GM06990 (cell line): ENCODE results near the gene PYGB.

Experiments used
- DNase-seq: peaks from one replicate; pipeline ENCODE4 v3.0.0-alpha.2; 2011; ENCODE audit not compliant: insufficient read length; ENCODE audit errors: extremely low read depth
- H3K27me3 ChIP-seq: replicated peaks from 2 replicates; pipeline ENCODE4 v1.6.0; 2011; ENCODE audit warnings: low read length; ENCODE audit not compliant: control insufficient read depth, insufficient read depth
- H3K36me3 ChIP-seq: 2 replicates; pipeline ENCODE4 v1.5.1; 2011; ENCODE audit warnings: low read length; ENCODE audit not compliant: control insufficient read depth, insufficient read depth
- H3K4me3 ChIP-seq: replicated peaks from 2 replicates; pipeline ENCODE4 v1.5.1; 2011; ENCODE audit warnings: low read depth, mild to moderate bottlenecking, control low read depth, low read length
- TF ChIP-seq, protein P1 (sequence below): IDR thresholded peaks from 2 replicates; pipeline ENCODE4 v1.5.1; 2011; ENCODE audit warnings: low read length, control low read depth, mild to moderate bottlenecking, inconsistent platforms; ENCODE audit not compliant: insufficient read depth, poor library complexity, severe bottlenecking

PYGB gene

DNA sequence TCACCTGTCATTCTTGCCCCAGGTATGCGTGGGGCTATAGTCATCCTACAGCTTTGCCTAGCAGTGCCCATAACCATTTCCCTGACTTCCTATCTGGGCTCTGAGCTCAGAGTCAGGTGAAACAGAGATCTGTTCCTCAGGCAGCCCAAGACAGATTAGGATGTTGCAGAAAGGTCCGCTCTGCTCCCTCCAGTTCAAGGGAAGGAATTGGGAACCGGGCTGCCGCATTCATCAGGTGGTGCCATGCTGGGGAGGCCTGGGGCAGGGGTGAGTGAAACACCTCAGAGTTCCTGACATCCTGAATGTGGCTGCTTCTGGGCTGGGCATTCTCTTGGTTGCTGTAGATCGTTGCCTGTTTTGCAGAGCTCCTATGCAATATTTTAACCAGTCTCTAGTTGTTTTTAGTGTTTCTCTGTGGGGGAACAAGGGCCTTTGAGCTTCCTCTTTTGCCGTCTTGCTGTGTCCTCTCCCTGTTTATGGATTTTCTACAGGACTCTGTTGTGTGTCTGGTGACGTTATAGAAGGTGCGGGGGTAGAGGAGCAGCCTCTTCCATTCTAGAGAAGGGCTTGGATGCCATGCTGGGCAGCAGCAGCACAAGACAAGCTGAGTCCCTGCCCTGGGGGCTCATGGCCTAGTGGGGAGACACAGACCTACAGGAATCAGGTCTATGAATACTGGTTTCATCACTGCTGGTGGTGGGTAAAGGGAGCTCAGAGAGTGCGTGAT, 43.2 kb upstream of the PYGB start:
- Histone ChIP-seq H3K27me3 (no peaks in the 10 kb centered on the region), H3K36me3 (no peaks in the 10 kb centered on the region), H3K4me3 (no peak overlapping the region)
- no peak for DNase-seq
- TF ChIP-seq, protein P1, sequence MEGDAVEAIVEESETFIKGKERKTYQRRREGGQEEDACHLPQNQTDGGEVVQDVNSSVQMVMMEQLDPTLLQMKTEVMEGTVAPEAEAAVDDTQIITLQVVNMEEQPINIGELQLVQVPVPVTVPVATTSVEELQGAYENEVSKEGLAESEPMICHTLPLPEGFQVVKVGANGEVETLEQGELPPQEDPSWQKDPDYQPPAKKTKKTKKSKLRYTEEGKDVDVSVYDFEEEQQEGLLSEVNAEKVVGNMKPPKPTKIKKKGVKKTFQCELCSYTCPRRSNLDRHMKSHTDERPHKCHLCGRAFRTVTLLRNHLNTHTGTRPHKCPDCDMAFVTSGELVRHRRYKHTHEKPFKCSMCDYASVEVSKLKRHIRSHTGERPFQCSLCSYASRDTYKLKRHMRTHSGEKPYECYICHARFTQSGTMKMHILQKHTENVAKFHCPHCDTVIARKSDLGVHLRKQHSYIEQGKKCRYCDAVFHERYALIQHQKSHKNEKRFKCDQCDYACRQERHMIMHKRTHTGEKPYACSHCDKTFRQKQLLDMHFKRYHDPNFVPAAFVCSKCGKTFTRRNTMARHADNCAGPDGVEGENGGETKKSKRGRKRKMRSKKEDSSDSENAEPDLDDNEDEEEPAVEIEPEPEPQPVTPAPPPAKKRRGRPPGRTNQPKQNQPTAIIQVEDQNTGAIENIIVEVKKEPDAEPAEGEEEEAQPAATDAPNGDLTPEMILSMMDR, result no peak

DNA sequence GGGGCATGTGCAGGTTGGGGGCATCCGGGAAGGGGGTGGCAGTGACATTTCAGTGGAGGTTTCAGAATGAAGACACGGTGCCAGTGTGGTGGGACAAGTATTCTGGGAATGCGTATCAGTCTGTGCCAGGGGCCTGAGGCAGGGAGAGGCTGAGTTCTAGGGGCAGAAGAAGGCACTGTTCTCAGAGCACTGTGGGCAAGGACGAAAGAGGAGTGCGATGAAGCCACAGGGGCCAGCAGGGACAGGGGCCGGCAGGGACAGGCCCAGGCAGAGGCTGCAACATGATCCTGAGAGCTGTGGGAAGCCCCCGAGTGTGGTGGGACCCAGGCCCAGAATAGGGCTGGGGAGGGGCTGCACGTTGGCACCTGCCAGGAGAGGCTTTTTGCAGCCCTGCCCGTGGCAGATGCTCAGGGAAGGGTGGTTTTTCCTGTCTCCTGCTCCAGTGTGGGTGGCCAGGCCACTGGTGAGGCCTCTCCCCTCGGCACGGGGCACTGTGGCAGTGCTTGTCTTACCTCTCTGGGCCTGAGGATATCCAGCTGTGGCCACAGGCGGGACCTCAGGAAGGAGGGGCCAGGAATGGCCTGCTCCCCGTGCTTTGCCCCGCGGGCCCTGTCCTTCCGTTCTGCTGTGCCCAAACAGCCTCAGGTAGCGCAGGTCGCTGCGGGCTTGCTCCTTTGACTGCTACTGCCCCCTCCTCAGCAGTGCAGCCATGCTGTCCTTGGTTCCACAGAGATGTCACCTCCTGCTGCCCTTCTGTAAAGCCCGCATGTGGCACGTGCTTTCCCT, 42.4 kb upstream of the PYGB start:
- Histone ChIP-seq H3K36me3 (no peaks in the 10 kb centered on the region), H3K4me3 (no peak overlapping the region), H3K27me3 (no peaks in the 10 kb centered on the region)
- no peak for DNase-seq
- TF ChIP-seq, protein P1, result no peak

DNA sequence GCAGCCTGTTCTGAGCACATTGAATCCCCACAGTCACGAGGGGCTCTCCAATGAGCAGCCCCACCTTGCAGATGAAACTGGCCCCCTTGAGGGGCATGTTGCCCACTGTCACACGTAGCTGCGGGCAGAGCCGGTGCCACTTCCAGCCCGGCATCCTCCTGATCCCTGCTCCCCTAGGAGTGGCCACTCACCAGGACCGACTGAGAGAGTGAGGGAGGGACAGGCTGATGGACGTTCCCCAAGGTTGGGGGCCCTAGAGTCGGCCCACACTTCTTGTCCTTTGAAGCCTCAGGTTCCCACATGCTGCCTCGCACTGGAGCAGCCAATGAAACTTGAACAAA, 41.9 kb upstream of the PYGB start:
- no peak for DNase-seq
- Histone ChIP-seq H3K36me3 (no peaks in the 10 kb centered on the region), H3K27me3 (no peaks in the 10 kb centered on the region), H3K4me3 (no peak overlapping the region)
- TF ChIP-seq, protein P1, result no peak

DNA sequence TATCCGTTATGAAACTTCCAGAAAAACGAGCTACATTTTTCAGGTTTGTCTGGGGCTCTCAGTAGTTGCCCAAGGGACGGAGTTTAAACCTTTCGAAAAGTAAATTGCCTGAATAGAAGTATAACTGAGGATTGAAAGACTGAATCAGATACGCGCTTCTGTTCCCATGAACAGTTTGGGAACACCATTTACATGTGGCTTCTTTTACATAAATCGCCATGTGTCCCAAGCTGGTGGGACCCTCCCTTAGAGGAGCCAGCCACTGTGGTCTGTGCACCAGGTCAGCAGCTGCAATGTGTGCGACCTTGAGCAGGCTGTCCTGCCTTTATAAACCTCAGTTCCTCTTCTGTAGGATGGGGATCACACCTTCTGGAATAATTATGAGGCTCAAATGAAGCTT, 41.3 kb upstream of the PYGB start:
- Histone ChIP-seq H3K4me3 (no peak overlapping the region), H3K36me3 (no peaks in the 10 kb centered on the region), H3K27me3 (no peaks in the 10 kb centered on the region)
- TF ChIP-seq, protein P1, result no peak
- DNase-seq, result no peak

DNA sequence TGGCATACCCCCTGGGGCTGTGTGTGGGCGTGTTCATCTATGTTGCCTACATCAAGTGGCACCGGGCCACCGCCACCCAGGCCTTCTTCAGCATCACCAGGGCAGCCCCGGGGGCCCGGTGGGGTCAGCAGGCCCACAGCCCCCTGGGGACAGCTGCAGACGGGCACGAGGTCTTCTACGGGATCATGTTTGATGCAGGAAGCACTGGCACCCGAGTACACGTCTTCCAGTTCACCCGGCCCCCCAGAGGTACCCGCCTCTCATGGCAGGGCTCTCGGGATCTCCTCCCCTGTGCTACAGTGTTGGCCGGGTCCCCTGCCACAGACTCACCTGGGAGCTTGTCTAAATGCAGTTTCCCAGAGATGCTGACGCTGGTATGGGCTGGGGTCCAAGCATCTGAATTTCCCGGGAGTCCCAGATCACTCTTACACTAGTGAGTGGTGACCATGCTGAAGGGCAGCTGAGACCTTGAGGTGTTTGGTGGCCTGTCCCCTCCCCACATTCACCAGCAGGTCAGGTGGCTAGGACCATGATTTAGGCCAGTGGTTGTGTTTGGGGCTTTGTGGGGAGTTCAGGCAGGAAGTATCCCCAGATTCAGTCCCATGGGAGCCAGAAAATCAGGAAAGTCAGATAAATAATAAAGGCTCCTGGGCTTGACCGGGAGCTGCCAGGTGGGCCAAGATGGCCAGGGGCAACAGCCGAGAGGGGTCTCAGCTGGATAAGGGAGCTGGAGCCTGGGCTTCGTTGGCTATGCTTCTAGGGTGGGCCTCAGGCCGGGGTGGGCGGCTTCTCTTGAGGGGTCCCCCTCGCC, 40.5 kb upstream of the PYGB start:
- TF ChIP-seq, protein P1, result no peak
- no peak for DNase-seq
- no peak overlapping the region for H3K4me3 ChIP-seq
- peaks cover 5% of the 10 kb centered on the region for H3K36me3 ChIP-seq
- no peaks in the 10 kb centered on the region for H3K27me3 ChIP-seq
